T-helper 1 cell treated with Interleukin-12 subunit alpha and Interleukin-12 subunit beta and Interleukin-4 antibody, amounts not matched to agents 30 ng/mL and 1 ng/mL, for 36 hours (primary cell): ENCODE results near the gene WDR5B. TPM values are rescaled to one million over a fixed set of nuclear protein-coding genes. Genes with fewer than 3 reads are reported as not detected.

Experiments used
- intact Hi-C: fragments of 100-400 bp; cut with micrococcal nuclease; formaldehyde crosslinking; loops from one replicate; pipeline ENCODE4 v1.15.1; 2024
- total RNA-seq: library from RNA; stranded (reverse); gene quantifications from 2 replicates; pipeline ENCODE4 v1.2.3, GENCODE V29; 2022

The WDR5B gene
- total RNA-seq, 1 donor from 2014 or later = 5.0 TPM

DNA sequence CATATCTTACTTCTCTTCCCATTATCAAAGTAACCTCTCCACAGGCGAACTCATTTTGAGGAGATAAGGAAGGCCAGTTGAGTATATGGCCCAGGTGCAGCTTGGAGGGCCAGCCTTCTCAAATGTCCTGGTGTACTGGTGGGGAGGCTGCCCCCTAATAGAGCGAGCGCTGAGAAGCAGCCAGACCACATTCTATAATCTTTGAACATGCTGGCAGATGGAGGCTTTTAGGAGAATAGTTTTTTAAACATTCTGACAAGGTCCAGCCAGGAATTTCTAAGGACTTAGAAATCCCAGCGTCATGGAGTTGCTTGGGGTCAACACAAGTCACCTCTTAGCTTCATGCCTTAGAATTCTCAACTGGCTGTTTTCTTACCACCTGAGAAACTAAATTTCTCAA lies 5.8 kb downstream of the WDR5B start:
- intact Hi-C loops = loop anchor here (10.0 kb wide), 1 partner anchor 1175 kb away; the partner anchor contains the start of gene HACD2

DNA sequence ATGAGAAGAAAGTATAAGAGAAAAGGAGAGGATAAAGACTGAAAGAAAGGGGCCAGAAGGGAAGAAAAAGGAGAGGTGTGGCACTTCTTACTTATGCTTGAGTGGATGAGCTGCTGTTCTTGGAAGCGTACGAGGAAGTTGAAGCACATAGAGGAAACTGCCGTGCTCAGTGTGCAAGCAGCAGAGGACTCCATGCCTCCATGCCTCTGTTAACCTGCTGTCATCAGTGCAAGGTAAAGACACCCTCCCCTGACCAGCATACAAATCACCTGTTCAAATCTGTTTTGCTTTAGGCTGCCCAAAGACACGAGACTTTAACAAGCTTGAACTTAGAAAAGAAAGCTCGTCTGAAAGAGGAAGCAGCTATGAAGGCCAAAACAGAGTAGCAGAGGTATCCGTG lies 6.4 kb downstream of the WDR5B start:
- intact Hi-C loops = no loop called here

DNA sequence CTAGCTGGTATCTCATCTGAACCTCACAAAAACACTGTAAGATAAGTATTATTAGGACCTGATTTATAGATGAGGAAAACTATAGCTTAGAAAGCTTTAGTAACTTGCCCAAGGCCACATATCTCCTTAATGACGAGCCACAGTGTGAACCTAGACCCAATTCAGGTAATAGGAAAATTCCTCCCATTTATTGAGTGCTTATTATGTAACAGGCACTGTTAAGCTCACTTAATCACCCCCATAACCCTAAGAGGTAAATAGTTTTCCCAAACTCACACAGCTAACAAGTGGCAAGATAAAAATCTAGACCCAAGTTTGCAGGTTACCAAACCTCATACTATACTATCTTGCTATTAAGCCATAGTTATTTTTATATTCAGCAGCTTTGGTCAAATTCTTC lies 7.9 kb downstream of the WDR5B start:
- intact Hi-C loops = no loop called here

DNA sequence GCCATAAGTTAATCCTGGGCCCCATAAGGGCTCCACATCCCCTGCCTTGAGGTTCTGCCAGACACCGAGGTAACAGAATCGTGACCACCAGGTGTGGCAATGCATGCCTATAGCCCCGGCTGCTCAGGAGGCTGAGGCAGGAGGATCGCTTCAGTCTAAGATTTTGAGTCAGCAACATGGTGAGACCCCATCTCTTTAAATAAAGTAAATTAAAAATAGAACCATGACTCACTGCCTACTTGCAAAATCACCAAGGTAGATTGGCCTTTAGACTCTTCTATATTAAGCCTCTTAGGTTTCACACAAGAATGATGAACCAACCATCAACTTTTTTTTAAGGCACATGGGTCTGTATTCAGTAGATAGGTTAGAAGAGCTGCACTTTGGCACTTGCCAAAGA lies 9.7 kb downstream of the WDR5B start:
- intact Hi-C loops = no loop called here

DNA sequence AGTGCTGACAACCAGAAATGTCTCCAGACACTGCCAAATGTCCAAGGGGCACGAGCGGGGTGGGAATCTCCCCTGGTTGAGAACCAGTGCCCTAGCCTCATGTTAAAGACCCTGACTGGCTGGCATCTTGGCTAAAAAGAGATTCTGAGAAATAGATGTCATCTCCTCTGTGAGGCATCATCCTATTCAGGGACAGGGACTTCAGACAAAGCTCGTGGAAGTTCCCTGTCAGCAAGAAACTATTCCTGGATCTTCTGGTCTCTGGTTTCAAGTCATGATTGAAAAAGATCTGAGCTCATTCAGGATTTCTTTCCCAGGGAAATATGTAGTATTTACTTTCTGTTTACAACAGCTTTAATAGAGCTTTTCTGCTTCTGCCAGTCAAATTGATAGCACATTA lies 10.8 kb downstream of the WDR5B start:
- intact Hi-C loops = no loop called here

DNA sequence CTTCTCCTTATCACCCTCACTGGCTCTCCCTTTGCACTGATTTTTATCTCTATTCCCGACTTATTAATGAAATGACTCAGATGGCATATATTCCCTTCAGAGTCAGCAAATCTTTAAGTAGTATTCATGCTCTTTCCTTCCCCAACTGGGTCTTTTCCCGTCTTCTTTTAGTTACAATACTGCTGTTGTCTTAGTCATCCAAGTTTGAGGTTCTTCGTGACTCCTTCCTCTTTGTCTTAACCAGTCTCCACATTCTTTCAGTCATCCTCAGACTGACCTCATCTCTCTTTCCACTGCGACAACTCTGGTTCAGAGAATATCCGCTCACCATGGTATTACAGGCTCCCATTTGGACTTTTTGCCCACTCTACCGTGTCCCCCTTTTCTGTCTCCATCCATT lies 12.4 kb downstream of the WDR5B start:
- intact Hi-C loops = no loop called here

DNA sequence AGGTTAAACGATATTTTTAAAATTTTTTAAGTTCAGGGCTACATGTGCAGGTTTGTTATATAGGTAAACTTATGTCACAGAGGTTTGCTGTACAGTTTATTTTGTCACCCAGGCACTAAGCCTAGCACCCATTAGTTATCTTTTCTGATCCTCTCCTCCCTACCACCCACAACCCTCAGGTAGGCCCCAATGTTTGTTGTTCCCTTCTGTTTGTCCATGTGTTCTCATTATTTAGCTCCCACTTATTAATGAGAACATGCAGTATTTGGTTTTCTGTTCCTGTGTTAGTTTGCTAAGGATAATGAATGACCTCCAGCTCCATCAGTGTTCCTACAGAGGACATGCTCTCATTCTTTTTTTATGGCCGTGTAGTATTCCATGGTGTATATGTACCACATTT lies 16.9 kb downstream of the WDR5B start:
- intact Hi-C loops = no loop called here

DNA sequence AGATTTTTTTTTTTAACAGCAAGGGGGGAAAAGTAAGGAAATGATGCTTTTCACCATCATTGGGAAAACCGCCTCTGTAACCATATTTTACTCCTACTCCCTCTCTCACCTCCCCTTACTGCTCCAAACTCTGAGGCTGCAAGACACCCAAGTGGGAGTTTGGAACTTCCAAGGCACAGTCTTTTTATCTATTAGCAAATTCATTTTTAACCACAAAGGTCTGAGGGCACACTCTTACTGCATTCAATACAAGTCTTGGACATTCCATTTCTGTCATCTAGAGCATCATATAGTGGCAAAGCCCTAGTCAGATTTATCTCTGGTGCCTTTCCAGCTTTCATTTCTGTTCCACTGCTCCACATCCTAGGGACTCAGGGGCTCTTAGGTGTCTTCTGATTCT lies 18.7 kb downstream of the WDR5B start:
- intact Hi-C loops = no loop called here

DNA sequence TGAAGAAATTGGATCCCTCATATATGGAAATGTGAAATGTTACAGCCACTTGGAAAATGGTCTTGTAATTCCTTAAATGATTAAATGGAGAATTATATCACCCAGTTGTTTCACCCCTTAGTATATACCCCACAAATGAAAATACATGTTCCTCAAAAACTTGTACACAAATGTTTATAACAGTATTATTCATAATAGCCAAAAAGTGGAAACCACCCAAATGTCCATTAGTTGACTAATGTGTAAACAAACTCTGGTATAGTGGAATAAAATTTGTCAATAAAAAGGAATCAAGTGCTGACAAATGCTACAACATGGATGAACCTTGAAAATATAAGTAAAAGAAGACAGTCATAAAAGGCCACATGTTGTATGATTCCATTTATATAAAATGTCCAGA lies 19.4 kb downstream of the WDR5B start:
- intact Hi-C loops = no loop called here

DNA sequence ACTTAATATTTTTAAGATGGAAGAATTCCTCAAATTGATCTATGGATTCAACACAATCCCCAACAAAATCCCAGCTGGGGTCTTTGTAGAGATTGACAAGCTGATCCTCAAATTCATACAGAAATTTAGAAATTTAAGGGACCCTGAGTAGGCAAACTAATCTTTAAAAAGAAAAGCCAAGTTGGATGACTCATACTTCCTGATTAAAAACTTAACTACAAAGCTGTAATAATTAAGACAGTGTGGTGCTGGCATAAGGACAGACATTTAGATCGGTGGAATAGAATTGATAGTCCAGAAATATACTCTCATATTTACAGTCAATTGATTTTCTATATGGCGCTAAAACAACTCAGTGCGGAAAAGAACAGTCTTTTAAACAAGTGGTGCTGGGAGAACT lies 20.3 kb downstream of the WDR5B start:
- intact Hi-C loops = no loop called here

DNA sequence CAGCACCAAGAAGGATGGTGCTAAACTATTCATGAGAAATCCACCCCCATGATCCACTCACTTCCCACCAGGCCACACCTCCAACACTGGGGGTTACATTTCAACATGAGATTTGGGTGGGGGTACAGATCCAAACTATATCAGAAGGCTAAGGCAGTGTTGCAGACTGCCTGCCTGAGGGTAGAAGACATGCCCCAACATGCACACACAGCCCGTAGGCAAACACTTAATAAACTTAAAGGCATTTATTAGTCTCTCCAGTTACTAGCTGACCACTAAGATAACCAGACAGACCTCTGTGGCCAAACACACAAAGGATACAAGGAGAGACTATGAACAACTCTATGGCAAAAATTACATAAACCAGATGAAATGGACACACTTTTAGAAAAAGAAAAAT lies 21.7 kb downstream of the WDR5B start:
- intact Hi-C loops = no loop called here

DNA sequence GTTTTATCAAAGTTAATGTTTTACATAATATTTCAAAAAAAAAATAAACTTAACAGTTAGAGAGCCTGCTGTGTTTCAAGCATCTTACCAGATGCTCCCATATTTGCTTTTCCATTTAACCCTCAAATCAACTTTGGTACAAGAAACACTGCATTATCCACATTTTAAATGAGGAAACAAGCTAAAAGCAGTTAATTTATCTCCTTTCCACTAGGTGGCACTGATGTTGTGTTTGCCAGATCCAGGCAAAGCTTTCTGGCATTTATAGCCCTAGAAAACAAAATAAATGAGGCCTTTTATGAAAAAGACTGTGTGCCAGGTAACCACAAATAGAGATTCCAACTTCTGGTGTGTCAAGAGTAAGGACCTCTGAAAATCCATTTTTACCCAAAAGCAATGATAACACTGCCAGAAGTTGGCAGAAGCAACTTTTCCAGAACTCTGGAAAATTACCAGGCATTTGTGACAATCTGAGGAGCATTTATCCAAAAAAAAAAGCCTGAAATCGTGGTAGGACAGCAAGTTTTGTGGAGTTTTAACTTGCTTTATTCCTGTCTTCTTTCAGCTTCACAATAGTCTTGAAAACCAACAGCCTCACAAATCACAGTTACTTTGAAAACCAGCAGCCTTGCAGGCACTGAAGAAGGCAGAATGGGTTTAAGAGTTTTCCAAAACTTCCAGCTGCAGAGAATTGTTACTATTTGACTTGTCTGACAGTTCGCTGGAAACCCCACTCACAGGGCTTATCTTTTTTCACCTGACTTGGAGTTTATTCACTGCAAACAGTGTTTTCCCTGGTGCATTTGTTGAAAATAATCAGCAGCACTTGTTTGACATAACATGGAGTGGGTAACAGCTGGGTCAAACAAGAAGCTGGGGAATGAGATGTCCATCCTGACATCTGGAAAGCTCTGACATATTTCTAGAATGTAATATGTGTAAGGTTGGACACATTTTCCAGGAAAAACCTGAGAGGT lies 22.7 kb downstream of the WDR5B start:
- intact Hi-C loops = loop anchor here (1.0 to 2.0 kb wide), 6 partner anchors 9 to 635 kb away; partner anchors contain the start of genes FAM162A and WDR5B

DNA sequence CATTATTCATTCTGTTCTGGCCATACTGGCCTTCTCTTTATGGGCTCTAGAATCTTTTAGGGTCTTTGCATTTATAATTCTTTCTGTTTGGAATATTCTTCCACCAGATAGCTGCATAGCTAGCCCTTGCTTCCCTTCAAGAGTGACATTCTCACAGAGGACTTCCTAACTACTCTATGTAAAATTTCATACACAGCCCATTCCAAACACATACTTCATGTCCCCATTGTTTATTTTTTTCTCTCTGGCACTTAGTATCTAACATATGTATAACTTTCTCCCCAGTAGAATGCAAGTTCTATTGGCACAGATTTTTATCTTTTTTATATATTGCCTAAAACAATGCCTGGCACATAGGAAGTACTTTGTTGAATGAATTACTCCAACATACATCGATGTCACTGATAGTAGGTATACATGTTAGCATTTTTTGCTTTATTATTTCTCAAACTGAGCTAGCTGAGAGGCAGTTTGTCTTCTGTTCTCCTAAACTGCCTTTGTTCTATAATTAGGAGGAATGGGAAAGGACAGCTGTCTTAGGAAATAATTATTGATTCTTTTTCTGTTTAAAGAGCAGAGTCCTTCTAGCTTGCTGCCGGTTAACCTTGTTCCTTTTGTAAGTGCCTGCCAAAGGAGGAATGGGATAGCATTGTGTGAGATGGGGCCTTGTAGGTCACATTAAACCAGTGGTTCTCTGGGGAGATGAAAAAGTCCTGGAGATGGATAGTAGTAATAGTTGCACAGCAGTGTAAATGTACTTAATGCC lies 24.0 kb downstream of the WDR5B start:
- intact Hi-C loops = loop anchor here (2.0 kb wide), 2 partner anchors 143 to 549 kb away; no protein-coding TSS in a partner anchor

DNA sequence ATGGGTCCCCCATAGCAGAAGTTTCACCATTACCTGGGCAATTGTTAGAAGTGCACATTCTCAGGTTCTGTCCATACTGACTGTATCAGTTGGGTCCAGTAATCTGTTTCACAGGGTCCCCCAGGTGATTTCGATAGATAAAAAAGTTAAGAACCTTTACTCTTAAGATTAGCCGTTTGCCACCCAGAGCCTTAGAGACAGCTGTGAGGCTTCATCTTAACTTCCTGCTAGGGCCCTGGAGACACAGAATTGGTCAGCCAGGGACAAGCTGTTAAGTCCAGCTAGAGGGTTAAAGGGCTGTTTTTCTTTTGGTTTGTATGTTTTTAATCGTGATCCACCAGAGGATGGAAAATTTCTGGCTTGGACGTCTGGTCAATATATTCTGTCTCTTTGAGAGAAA lies 25.2 kb downstream of the WDR5B start:
- intact Hi-C loops = no loop called here

DNA sequence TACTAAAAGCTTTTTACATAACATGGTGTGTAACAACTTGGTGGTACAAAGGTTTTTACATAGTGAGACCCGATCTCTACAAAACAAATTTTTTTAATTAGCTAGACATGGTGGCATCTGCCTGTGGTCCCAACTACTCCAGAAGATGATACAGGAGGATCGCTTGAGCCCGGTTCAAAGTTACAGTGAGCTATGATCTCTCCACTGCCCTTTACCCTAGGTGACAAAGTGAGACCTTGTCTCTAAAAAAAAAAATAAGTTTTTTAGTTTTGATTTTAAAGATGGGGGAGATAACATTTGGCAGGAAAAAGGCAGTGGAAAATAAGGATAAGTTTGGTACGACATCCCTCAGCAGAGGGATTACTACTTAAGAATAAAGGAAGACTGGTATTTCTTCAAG lies 26.0 kb downstream of the WDR5B start:
- intact Hi-C loops = no loop called here

DNA sequence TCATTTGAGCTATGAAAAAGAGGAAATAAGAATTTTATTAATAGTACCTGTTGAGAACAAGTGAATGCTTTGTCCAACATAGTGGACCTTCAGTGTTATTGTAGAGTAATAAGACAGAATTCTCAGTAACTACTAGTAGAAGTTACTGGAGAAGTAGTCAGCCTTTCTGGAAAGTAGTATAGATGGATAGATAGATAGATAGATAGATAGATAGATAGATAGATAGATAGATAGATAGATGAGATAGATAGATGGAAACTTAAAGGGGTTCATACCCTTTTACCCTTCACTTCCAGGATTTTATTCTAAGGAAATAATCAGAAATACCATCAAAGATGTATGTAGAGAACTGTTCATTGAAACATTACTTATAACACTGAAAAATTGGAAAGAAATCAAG lies 26.7 kb downstream of the WDR5B start:
- intact Hi-C loops = no loop called here

DNA sequence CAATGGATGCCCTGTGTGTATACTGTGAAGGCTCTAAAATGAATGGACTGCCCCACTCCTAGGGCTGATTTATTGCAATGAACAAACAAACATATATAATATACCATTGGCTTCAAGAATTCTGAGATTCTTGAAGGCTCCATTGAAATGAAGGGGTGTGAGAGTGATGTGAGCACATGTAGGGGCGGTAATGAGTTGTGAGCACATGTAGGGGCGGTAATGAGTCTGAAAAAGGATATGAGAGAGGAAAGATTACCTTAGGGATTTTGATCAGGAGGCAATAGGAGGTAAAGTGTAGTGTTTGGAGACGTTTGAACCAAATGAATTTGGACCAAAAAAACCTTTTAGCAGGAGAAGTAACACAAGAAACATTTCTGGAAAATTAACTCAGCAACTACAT lies 28.2 kb downstream of the WDR5B start:
- intact Hi-C loops = no loop called here

DNA sequence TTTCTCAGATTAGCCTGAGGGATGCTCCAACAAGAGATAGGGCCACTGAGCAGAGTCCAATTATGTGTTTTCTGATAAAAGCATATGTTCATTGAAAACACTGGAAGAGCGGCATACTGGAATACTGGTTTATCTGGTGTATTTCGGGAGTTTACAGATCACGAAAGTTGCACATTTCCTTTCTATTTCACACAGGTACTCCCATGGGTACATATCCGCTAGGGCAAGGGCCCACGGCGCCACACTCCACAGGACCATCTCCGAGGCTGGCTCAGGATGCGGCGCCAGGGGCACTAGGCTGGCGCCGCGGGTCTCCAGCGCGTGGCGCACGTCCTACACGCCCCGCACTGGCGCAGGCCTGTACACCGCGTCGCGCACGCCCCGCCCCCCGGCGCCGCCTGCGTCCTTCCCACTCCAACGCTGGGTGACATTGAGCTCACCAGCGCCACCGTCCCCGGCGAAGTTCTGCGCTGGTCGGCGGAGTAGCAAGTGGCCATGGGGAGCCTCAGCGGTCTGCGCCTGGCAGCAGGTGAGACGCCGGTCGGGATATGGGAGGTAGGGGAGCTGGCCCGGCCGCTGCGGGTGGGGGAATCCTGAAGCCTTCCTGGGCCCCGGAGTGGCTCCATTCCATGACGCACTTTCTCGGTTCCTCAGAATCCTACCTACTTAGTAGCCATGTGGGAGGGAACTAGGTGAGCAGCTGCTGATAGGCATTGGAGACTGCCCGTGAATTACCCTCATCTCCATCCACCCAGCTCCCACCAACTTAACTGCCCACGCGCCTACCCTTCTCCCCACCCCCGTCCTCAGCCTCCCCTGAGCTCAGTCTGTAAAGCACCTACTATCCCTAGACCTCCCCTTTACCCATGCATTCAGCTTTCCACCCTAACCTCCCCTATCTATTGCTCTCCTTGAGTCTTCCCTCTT lies 31.8 kb downstream of the WDR5B start, which contains the start of gene FAM162A:
FAM162A (plus strand) TSS at position 412 of the 927 bp plus-strand sequence; CDS start at position 496, 84 bp downstream.
- intact Hi-C loops = loop anchor here (1.0 to 5.0 kb wide), 17 partner anchors 9 to 1641 kb away; partner anchors contain the start of genes EAF2, GOLGB1, GTF2E1 and HACD2

DNA sequence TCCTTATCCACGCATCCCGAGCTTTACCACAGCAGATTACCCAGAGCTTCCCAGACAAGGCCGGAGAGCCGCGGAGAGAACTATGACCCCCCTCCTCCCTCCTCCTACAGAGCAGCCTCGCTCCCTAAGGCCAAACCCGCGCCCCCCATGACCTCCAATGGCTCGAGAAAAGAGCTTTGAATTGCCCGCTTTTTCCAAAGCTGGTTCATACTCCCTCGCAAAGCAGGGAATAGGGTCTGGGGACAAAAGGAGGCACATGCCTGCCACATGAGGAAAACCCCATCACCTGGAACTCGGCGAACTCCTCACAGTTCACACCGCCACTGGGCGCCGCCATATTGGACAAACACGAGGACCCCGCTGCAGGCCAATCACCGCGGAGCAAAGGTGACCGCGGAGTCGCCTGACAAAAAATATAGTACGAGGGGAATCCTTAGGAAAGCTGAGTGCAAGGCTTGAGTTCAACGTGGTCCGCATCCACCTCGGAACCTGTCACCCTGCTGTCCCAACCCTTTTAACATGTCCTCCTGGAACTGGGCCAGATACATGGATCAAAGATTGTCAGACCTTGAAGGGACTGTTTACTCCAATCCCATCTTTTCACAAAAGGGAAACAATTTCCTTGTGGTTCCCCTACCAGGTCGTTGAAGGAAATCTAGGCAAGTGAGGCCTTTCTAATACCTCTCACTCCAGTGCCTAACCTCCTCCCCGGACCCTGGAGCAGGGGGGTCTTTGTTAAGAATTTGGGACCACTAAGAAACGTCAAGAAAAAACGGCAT lies 32.8 kb downstream of the WDR5B start, which contains the start of gene MIX23:
MIX23 (minus strand) TSS at position 344 of the 779 bp plus-strand sequence; CDS start at position 337, 7 bp downstream.
- intact Hi-C loops = loop anchor here (1.0 to 5.0 kb wide), 4 partner anchors 18 to 1202 kb away; partner anchors contain the start of gene HACD2

DNA sequence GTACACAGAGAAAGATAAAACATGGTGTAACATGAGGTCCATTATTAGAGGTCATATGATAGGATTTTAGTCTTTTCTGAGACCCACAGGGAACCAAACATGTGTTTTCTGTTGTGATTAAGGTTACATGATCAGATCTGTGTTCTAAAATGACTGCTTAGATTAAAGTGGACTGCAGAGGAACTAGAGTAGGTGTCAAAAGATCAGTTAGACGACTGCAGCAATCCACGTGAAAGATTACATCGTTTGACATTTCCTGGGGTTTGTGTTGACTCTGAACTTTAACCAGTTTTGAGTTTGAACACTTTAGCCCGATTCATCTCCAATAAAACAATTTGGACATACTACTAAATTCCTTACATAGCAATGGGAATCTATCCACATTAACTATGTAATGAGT lies 37.9 kb downstream of the WDR5B start:
- intact Hi-C loops = no loop called here
